NCI-H526 treated with DMSO at 0.1 percent for 48 hours (cell line): ENCODE measurements around the gene CDH4.

ENCODE experiments used
- DNase-seq: peaks from one replicate; lab custom pipeline; 2025; lab: John Stamatoyannopoulos, UW

CDH4 gene

GRCh38 chr20:61583356-61583755, 331.3 kb downstream of the CDH4 start:
- no peak for DNase-seq

- DNase-seq, result no peak
Observed at GRCh38 chr20:61584851-61585250, 332.8 kb downstream of the CDH4 start.

- DNase-seq, result no peak
Observed at GRCh38 chr20:61585764-61586163, 333.7 kb downstream of the CDH4 start.

- DNase-seq, result no peak
Observed at GRCh38 chr20:61587036-61587435, 335.0 kb downstream of the CDH4 start.

- DNase-seq, result no peak
Observed at GRCh38 chr20:61587681-61588289, 335.7 kb downstream of the CDH4 start.

GRCh38 chr20:61588411-61589385, 336.6 kb downstream of the CDH4 start:
- DNase-seq, result no peak

GRCh38 chr20:61590236-61590635, 338.2 kb downstream of the CDH4 start:
- no peak for DNase-seq

GRCh38 chr20:61593516-61593915, 341.5 kb downstream of the CDH4 start:
- DNase-seq, result no peak

- DNase-seq, result no peak
Observed at GRCh38 chr20:61594198-61594597, 342.1 kb downstream of the CDH4 start.

- no peak for DNase-seq
Observed at GRCh38 chr20:61595216-61595615, 343.2 kb downstream of the CDH4 start.

- no peak for DNase-seq
Observed at GRCh38 chr20:61596687-61597330, 344.7 kb downstream of the CDH4 start.

- no peak for DNase-seq
Observed at GRCh38 chr20:61597996-61598395, 345.9 kb downstream of the CDH4 start.

- DNase-seq, result no peak
Observed at GRCh38 chr20:61598586-61598985, 346.5 kb downstream of the CDH4 start.

- no peak for DNase-seq
Observed at GRCh38 chr20:61599061-61599531, 347.0 kb downstream of the CDH4 start.

GRCh38 chr20:61599541-61599992, 347.5 kb downstream of the CDH4 start:
- DNase-seq, result no peak

GRCh38 chr20:61600016-61600415, 348.0 kb downstream of the CDH4 start:
- no peak for DNase-seq

GRCh38 chr20:61601361-61601760, 349.3 kb downstream of the CDH4 start:
- no peak for DNase-seq

- DNase-seq, result no peak
Observed at GRCh38 chr20:61601853-61602252, 349.8 kb downstream of the CDH4 start.

- no peak for DNase-seq
Observed at GRCh38 chr20:61603715-61604114, 351.7 kb downstream of the CDH4 start.

- DNase-seq, result no peak
Observed at GRCh38 chr20:61604549-61604948, 352.5 kb downstream of the CDH4 start.

- no peak for DNase-seq
Observed at GRCh38 chr20:61605283-61605682, 353.2 kb downstream of the CDH4 start.

- DNase-seq, result no peak
Observed at GRCh38 chr20:61605862-61606557, 353.9 kb downstream of the CDH4 start.
